AG04449 (cell line): Measurements from ENCODE around the gene FAM184B.

Experiments
- CTCF ChIA-PET: fragments of 350-600 bp; formaldehyde crosslinking; extraction: SDS; loops from one replicate; lab custom pipeline; 2021; ENCODE audit warnings: antibody characterized with exemption; lab: Yijun Ruan, JAX
- POLR2A ChIA-PET: fragments of 400-600, 350-600 bp; formaldehyde crosslinking; extraction: SDS; loops from one replicate; lab custom pipeline; 2020; ENCODE audit warnings: antibody characterized with exemption, inconsistent platforms; lab: Yijun Ruan, JAX
- DNase-seq: peaks from one replicate; pipeline ENCODE4 v3.0.0-alpha.2; 2010; ENCODE audit warnings: low read depth, low spot score
- H3K4me3 ChIP-seq: 2 replicates; pipeline ENCODE4 v1.5.1; 2011; ENCODE audit warnings: low read depth, mild to moderate bottlenecking, control low read depth, low read length
- TF ChIP-seq, protein P1 (sequence below): IDR thresholded peaks from one replicate; pipeline ENCODE4 v1.5.1; 2011; ENCODE audit warnings: mild to moderate bottlenecking, moderate library complexity, low read length, control low read depth, inconsistent platforms; ENCODE audit not compliant: insufficient read depth; ENCODE audit errors: missing control alignments

The FAM184B gene

DNA sequence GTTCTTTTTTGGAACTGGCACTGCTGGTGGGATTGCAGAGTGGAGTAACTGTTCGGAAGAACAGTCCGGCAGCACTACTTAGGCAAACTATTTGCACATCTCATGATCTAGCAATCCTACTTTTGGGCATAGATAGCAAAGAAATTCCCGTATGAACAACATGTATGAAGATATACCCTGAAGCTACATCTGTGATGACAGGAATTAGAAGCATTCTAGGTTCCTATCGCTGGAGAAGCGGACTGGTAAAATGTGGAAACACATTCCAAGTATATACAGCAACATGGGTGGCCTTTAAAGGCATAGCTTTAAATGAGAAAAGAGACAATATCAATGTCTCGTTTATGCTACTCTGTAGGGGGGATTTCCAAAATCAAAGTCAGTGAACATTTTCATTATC is 26.0 kb upstream of the FAM184B start:
- DNase-seq: no peak
- POLR2A ChIA-PET: interaction anchor here (0.6 to 0.9 kb wide), 2 partner anchors 10 to 193 kb away, joined by 3 read pairs; partner anchors contain the start of gene MED28

DNA sequence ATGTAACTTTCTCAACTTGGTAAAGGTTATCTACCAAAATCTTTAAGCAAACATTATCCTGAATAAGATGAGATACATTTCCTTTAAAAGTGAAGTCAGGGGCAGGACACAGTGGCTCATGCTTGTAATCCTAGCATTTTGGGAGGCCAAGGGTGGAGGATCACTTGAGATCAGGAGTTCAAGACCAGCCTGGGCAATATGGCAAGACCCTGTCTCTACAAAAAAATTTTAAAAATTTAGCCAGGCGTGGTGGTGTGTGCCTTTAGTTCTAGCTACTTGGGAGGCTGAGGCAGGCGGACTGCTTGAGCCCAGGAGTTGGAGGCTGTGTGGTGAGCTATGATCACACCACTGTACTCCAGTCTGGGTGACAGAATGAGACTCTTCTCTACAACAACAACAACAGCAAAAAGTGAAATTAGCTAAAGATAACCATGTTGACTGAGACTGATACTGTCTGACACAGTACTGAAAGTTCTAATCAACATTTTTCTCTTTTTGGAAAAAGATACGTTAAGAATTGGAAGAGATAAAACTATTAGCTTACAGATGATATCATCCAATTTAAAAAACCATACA is 24.2 kb upstream of the FAM184B start:
- TF ChIP-seq, protein P1, sequence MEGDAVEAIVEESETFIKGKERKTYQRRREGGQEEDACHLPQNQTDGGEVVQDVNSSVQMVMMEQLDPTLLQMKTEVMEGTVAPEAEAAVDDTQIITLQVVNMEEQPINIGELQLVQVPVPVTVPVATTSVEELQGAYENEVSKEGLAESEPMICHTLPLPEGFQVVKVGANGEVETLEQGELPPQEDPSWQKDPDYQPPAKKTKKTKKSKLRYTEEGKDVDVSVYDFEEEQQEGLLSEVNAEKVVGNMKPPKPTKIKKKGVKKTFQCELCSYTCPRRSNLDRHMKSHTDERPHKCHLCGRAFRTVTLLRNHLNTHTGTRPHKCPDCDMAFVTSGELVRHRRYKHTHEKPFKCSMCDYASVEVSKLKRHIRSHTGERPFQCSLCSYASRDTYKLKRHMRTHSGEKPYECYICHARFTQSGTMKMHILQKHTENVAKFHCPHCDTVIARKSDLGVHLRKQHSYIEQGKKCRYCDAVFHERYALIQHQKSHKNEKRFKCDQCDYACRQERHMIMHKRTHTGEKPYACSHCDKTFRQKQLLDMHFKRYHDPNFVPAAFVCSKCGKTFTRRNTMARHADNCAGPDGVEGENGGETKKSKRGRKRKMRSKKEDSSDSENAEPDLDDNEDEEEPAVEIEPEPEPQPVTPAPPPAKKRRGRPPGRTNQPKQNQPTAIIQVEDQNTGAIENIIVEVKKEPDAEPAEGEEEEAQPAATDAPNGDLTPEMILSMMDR: no peak
- POLR2A ChIA-PET: no interaction called here
- no peak for DNase-seq
- CTCF ChIA-PET: interaction anchor here (1.3 to 7.6 kb wide), 4 partner anchors 9 to 258 kb away, joined by 4 to 123 read pairs (median 45); no protein-coding TSS in a partner anchor
- H3K4me3 ChIP-seq: no peak overlapping the region

More for the DNA sequence above, 26.0 kb upstream of the FAM184B start:
- TF ChIP-seq, protein P1: no peak
- CTCF ChIA-PET: interaction anchor here (1.0 to 7.6 kb wide), 18 partner anchors 10 to 788 kb away, joined by 3 to 123 read pairs (median 6); partner anchors contain the start of genes FAM184B and MED28
- peak overlapping the region; percentile 35 for H3K4me3 ChIP-seq

DNA sequence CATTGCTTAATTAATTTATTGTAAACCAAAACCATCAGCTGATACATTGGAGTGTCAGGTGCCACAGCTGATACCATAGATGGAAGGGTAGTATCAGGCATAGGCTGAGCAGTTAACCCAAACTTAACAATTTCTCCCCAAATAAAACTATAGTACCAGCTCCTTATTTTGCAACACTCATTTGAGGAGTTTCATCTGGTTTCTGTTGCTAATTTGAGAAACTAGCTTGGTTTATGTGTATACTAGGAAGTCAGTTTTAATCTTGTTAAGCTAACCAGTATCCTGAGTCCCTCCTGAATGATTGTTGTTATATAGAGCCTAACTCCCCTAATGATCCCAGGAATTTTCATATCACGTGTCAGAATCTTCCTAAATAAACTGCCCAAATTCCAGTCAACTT is 16.4 kb upstream of the FAM184B start:
- ChIA-PET CTCF (interaction anchor here (8.0 kb wide), 1 partner anchor 9 kb away, joined by 76 read pairs; no protein-coding TSS in a partner anchor), POLR2A (interaction anchor here (1.1 kb wide), 1 partner anchor 10 kb away, joined by 3 read pairs; no protein-coding TSS in a partner anchor)
- TF ChIP-seq, protein P1: no peak
- no peak overlapping the region for H3K4me3 ChIP-seq
- no peak for DNase-seq

DNA sequence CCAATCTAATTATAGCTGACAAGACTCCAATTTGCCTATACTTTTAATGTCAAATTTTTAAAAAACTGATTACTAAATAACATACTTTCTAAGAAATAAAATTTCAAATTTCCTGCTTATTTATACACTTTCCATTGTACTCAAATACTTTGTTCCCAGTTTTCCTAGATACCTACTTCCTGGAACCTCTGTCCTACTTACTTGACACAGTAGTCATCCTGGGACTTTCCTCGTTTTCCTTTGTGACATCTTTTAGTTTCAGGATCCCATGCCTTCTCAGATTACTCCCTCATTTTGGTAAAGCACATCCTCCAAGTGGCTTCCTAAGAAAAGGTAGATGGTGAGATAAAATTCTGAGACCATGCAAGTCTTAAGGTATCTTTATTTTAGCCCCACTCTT is 13.3 kb upstream of the FAM184B start:
- CTCF ChIA-PET: interaction anchor here (1.6 to 8.0 kb wide), 2 partner anchors 12 to 246 kb away, joined by 6 to 76 read pairs; no protein-coding TSS in a partner anchor
- TF ChIP-seq, protein P1: no peak
- no peak overlapping the region for H3K4me3 ChIP-seq
- DNase-seq: no peak
- POLR2A ChIA-PET: no interaction called here

DNA sequence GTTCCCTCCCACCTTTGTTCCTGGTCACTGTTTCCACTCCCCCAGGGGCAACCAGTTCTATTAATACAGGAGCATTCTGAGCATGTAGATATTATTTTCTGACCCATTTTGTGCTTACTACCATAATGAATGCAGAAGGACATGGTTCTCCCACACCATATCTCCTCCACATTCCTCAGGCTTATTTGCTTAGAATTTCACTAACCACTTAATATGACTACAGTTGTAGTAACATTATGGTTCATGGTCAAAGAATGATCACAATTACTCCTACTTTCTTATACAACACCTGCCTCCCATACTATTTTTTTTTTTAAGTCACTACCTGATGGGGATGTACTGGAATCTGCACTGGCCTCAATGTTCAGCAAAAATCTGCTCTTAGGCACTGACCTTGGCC is 7.5 kb upstream of the FAM184B start:
- ChIA-PET CTCF (interaction anchor here (1.3 kb wide), 1 partner anchor 19 kb away, joined by 3 read pairs; no protein-coding TSS in a partner anchor), POLR2A (no interaction called here)
- DNase-seq: no peak
- TF ChIP-seq, protein P1: no peak
- no peak overlapping the region for H3K4me3 ChIP-seq

DNA sequence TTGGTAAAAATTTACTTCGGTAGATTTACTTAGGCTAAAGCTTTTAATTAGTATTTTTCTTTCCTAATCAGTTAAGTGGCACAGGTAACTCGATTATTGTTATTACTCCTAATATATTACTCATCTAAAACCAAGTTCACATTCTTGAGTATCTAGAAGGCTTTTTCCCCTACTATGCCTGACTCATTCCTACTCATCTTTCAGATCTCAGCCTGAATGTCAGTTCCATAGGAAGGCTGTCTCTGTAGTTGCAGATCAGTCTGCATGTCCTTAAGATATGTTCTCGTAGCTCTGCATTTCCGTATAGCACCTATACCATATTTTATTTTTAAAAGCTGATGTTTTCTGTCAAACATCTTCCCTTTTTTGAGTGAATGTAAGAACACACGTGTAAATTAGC is 5.9 kb upstream of the FAM184B start:
- TF ChIP-seq, protein P1: no peak
- H3K4me3 ChIP-seq: no peak overlapping the region
- DNase-seq: no peak
- ChIA-PET CTCF (interaction anchor here (1.2 to 1.5 kb wide), 2 partner anchors 30 to 238 kb away, joined by 3 to 4 read pairs; no protein-coding TSS in a partner anchor), POLR2A (no interaction called here)
